Body of pancreas (tissue), 4 donors: ENCODE measurements around the gene DAB1. TPM values are rescaled to one million over a fixed set of nuclear protein-coding genes. Genes with fewer than 3 reads are reported as not detected.

Source experiments
- ATAC-seq: fragments of 150-250 bp; one replicate; pipeline ENCODE4 v1.9.1; 2016
- DNase-seq, 4 donors: peaks; one replicate each; pipeline ENCODE4 v3.0.0-alpha.2; 2019
- H3K27ac ChIP-seq, 4 donors: fragments of 200-600 bp; sonication (generic); 1 replicate in 3 of 4; 2 replicates in 1 of 4; pipeline versions ENCODE4 v1.5.1 to v1.6.1; 2016 to 2019; ENCODE audit warnings: mild to moderate bottlenecking in 1 of 4, mixed read lengths in 1 of 4, moderate library complexity in 1 of 4
- H3K27me3 ChIP-seq, 2 donors: fragments of 200-600 bp; sonication (generic); one replicate each; pipeline ENCODE4 v1.6.0; 2016; ENCODE audit warnings: mild to moderate bottlenecking in 1 of 2
- H3K36me3 ChIP-seq, 2 donors: fragments of 200-600 bp; sonication (generic); replicated peaks in 1 of 2; 2 replicates each; pipeline ENCODE4 v1.5.1; 2016; ENCODE audit warnings: low read depth in 2 of 2; ENCODE audit not compliant: insufficient read depth in 1 of 2
- H3K4me1 ChIP-seq: fragments of 200-600 bp; sonication (generic); one replicate; pipeline ENCODE4 v1.6.0; 2016
- H3K4me3 ChIP-seq, 2 donors: fragments of 200-600 bp; sonication (generic); 1 replicate in 1 of 2; 2 replicates in 1 of 2; pipeline ENCODE4 v1.5.1; 2016 to 2019
- H3K9me3 ChIP-seq, 3 donors: fragments of 200-600 bp; sonication (generic); 1 replicate in 2 of 3; 2 replicates in 1 of 3; pipeline ENCODE4 v1.5.1; 2016
- POLR2A ChIP-seq, 3 donors: fragments of 450-650 bp; IDR thresholded peaks; one replicate each; pipeline ENCODE4 v1.6.1; 2016; ENCODE audit warnings: antibody characterized with exemption in 3 of 3, mild to moderate bottlenecking in 2 of 3
- WGBS, 2 donors: methylation state at CpG; one replicate each; pipeline ENCODE4 v1.1.5; 2017; 5-methylcytosine and 5-hydroxymethylcytosine counted together
- intact Hi-C: fragments of 100-400 bp; cut with DNase I; formaldehyde crosslinking; loops from one replicate; pipeline ENCODE4 v1.15.1; 2023
- total RNA-seq, 2 donors: library from RNA; depleted of rRNA; stranded (reverse); fragments of >200 nt; gene quantifications; one replicate each; pipeline ENCODE4 v1.1.0, GENCODE V29; 2016
- TF ChIP-seq, protein P1 (sequence below), 7 experiments: fragments of 450-650 bp in 4 of 7; fragments of 200-600 bp in 3 of 7; sonication (generic) in 3 of 7; IDR thresholded peaks; one replicate each; pipeline ENCODE4 v1.5.1; 2016 to 2019; ENCODE audit warnings: antibody characterized with exemption in 7 of 7

Gene DAB1
- total RNA-seq, 2 donors from 2014 or later: under 0.01 TPM; not detected in 1

DNA sequence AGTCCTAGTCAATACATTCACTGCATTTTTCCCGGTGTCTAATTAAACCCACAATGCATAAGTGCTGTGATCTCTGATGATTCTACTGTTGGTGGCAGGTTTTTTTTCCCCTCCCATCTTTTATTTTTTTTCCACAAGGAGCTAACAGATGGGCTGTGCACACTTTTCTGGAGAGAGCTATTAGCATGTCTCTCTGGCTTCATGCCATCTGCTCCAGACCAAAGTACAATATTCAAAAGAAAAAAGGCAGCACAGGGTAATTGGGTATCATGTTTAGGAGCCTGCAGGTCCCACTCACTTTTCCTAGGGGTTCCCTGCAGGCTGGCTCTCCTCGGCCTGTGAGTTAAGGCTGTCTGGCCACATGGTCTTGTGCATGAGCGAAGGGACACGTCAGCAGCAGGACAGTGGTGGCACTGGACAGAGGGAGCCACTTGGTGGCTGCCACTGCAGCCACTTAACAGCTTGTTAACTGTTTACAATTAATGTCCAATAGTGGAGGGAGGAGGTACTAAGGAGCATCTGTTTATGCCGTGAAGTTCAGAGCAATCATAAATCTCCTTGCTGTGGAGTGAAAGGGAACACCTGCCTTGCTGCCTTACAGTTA lies 404.5 kb downstream of the DAB1 start:
- TF ChIP-seq, protein P1, sequence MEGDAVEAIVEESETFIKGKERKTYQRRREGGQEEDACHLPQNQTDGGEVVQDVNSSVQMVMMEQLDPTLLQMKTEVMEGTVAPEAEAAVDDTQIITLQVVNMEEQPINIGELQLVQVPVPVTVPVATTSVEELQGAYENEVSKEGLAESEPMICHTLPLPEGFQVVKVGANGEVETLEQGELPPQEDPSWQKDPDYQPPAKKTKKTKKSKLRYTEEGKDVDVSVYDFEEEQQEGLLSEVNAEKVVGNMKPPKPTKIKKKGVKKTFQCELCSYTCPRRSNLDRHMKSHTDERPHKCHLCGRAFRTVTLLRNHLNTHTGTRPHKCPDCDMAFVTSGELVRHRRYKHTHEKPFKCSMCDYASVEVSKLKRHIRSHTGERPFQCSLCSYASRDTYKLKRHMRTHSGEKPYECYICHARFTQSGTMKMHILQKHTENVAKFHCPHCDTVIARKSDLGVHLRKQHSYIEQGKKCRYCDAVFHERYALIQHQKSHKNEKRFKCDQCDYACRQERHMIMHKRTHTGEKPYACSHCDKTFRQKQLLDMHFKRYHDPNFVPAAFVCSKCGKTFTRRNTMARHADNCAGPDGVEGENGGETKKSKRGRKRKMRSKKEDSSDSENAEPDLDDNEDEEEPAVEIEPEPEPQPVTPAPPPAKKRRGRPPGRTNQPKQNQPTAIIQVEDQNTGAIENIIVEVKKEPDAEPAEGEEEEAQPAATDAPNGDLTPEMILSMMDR (IDR thresholded peaks at IDR 0.05): no peak
- no peak for TF ChIP-seq POLR2A (IDR thresholded peaks at IDR 0.05)
- Histone ChIP-seq H3K27me3 (no peaks in the 10 kb centered on the region), H3K4me1 (no peaks in the 10 kb centered on the region), H3K27ac (no peak overlapping the region), H3K9me3 (no peaks in the 10 kb centered on the region), H3K4me3 (no peak overlapping the region), H3K36me3 (no peaks in the 10 kb centered on the region)
- WGBS, 2 donors: 69 to 87% methylated on average over 4 to 5 of the region's 5 CpGs
- intact Hi-C loops: no loop called here
- DNase-seq (peak in 1 of 4 donors; percentile 15), ATAC-seq (no peak)

DNA sequence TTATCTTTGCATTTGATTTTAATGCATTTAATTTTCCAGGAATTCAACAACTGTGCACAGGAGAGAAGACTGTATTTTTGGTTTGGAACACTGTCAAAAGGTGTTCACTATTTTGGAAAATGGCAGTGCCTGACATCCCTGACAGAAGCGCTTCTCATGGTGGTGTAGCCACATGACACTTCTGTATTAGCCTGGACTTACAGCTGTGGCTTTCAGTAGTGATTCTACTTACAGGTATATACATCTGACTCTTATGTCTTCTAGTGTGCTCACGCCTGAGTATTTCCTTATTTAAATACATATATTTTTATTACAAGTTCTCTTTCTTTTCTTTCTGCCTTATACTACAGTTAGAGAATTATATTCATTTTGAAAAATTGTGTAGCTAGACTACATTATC lies 405.7 kb downstream of the DAB1 start:
- H3K9me3 ChIP-seq: no peaks in the 10 kb centered on the region
- no peaks in the 10 kb centered on the region for H3K4me1 ChIP-seq
- intact Hi-C loops: no loop called here
- TF ChIP-seq, protein P1 (IDR thresholded peaks at IDR 0.05): no peak
- TF ChIP-seq POLR2A (IDR thresholded peaks at IDR 0.05): no peak
- H3K27me3 ChIP-seq: no peaks in the 10 kb centered on the region
- no peak overlapping the region for H3K27ac ChIP-seq
- no peak overlapping the region for H3K4me3 ChIP-seq
- no peaks in the 10 kb centered on the region for H3K36me3 ChIP-seq
- WGBS, 2 donors: 86 to 89% methylated on average over 2 of the region's 2 CpGs
- no peak for DNase-seq
- no peak for ATAC-seq

DNA sequence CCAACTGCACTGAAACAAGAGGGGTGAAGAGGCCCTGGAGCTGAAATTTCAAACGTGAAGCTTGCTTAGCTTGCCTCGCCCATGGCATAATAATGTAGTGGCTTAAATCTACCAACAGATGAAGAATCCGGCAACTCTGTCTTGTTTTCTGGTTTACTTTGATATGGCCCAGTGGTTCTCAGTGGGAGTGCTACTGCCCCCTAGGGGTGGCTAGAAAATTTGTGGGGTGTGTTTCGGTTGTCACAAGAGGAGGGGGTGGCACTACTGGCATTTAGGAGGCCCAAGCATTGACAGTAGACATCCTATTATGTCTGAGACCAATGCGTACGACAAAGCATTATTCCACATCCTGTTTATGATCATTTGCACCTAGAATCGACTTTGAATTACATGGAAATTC lies 406.1 kb downstream of the DAB1 start:
- intact Hi-C loops: no loop called here
- H3K36me3 ChIP-seq: no peaks in the 10 kb centered on the region

DNA sequence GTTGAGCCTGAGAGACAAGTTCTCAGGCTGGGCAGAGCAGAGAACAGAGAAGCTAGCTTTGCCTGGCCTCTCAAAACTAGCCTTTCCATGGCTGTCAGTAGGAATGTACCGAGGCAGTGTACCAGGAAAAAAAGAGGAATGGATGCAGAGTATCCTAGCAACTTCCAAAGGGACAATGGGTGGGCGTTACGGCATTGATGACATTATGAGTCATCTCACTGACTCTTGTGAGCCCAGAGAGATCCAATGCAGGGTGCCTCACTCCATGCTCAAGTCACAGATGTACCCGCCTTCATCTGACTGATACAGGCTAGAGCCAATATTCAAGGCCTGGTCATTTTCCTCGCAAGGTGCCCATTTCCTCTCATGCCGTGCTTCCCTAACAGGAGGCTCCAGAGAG lies 406.7 kb downstream of the DAB1 start:
- intact Hi-C loops: no loop called here
- WGBS, 2 donors: 79 to 90% methylated on average over 6 of the region's 6 CpGs
- Histone ChIP-seq H3K9me3 (no peaks in the 10 kb centered on the region), H3K4me3 (no peak overlapping the region), H3K27me3 (no peaks in the 10 kb centered on the region), H3K27ac (no peak overlapping the region), H3K4me1 (no peaks in the 10 kb centered on the region), H3K36me3 (no peaks in the 10 kb centered on the region)
- DNase-seq (no peak), ATAC-seq (no peak)
- TF ChIP-seq, protein P1 (IDR thresholded peaks at IDR 0.05): no peak
- TF ChIP-seq POLR2A (IDR thresholded peaks at IDR 0.05): no peak

More for the DNA sequence above, 406.1 kb downstream of the DAB1 start:
- no peak overlapping the region for H3K4me3 ChIP-seq
- no peaks in the 10 kb centered on the region for H3K4me1 ChIP-seq
- no peak for TF ChIP-seq POLR2A (IDR thresholded peaks at IDR 0.05)
- TF ChIP-seq, protein P1 (IDR thresholded peaks at IDR 0.05): no peak
- no peak overlapping the region for H3K27ac ChIP-seq
- DNase-seq: no peak
- no peaks in the 10 kb centered on the region for H3K9me3 ChIP-seq
- WGBS, 2 donors: 85 to 86% methylated on average over 7 of the region's 7 CpGs
- no peaks in the 10 kb centered on the region for H3K27me3 ChIP-seq
- ATAC-seq: no peak

DNA sequence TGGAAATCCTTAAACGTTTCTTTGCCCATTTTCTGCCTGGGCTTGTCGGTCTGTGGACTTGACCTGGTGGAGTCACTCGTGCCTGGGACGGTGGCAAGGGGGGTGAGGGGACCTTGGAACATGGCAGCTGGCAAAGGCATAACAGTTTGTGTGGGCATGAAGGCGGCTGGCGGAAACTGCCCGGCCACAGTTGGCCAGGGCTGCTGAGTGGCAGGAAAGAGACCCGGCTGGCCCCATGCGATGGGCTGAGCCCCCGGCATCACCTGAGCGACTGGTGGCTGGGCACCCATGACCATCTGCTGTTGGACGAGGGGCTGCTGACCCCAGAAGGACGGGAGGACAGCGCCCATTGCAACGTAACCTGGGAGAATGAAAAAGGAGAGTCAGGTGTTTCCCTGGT lies 408.8 kb downstream of the DAB1 start:
- Histone ChIP-seq H3K27ac (no peak overlapping the region), H3K4me1 (no peaks in the 10 kb centered on the region), H3K9me3 (no peaks in the 10 kb centered on the region), H3K27me3 (no peaks in the 10 kb centered on the region), H3K4me3 (no peak overlapping the region), H3K36me3 (no peaks in the 10 kb centered on the region)
- DNase-seq: no peak
- intact Hi-C loops: no loop called here
- TF ChIP-seq POLR2A (IDR thresholded peaks at IDR 0.05): no peak
- TF ChIP-seq, protein P1 (IDR thresholded peaks at IDR 0.05): no peak
- no peak for ATAC-seq
- WGBS, 2 donors: 81 to 93% methylated on average over 11 to 15 of the region's 15 CpGs
